ENCODE data around the gene UBXN2A.
"Not testable (repeated sequence)": the region's sequence is repeated elsewhere in the genome, so short reads cannot be mapped to it uniquely, and the experiment has no call there.

UBXN2A gene

GRCh38 chr2:24011250-24012104 is 71.2 kb downstream of the UBXN2A start:
- no peak for DNase-seq (ENCODE audit: low read depth in 2 of 2)

DNA sequence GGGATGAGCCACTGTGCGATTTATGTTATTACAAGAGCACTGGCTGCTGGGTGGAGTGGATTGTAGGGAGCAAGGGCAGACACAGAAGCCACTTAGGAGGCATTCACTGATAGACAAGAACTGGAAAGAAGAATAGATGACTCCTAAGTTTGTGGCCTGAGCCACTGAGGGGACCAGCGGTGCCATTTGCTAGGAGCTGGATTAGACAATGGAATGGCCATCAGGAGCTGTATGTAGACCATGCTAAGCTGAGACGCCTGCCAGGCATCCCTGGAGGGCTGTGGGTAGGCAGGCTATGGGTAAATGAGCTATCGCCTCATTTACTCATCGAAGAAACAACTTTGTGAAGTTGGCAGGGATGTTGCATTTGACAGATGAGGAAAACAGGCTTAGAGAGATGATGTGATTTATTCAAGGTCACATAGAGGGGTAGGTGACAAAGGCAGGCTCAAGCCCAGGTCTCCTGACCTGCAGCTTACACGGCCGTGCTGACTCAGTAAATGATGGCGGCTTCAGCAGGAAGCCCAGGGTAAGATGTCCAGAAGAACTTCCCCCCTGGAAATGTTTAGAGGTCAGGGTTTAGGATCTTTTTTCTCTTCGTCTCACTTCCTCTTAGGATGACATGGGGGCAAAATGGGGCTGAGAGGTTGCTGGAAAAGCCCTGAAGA is 72.4 kb downstream of the UBXN2A start:
- no peak for DNase-seq (ENCODE audit: low read depth in 2 of 2)

DNA sequence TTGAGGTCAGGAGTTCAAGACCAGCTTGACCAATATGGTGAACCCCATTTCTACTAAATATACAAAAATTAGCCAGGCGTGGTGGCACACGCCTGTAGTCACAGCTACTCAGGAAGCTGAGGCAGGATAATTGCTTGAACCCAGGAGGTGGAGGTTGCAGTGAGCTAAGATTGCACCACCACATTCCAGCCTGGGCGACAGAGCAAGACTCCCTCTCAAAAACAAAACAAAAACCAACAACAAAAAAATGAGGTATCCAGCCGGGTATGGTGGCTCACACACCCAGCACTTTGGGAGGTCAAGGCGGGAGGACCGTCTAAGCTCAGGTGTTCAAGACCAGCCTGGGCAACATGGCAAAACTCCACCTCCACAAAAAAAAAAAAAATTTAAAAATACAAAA is 74.6 kb downstream of the UBXN2A start:
- not testable (repeated sequence) for DNase-seq (ENCODE audit: low read depth in 2 of 2)

GRCh38 chr2:24015562-24016375 is 75.5 kb downstream of the UBXN2A start:
- DNase-seq (ENCODE audit: low read depth in 2 of 2), result no peak

DNA sequence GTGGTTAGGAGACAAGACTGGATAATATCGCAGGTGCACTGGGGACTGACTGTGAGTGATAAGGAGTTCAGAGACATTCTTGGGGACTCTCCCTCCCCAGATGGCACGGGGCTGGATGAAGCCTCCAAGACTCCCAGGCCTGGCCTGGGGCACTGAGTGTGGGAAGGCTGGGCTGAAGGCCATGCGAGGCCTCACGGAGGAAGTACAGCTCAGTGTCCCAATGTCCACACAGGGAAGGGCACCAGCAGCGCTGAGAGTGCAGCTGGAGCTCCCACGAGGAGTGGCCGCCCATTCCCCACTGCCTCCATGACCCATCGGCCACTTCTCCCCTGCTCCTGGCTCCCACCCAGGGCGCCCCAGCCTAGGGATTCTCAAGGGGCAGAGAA is 76.1 kb downstream of the UBXN2A start:
- no peak for DNase-seq (ENCODE audit: low read depth in 2 of 2)

DNA sequence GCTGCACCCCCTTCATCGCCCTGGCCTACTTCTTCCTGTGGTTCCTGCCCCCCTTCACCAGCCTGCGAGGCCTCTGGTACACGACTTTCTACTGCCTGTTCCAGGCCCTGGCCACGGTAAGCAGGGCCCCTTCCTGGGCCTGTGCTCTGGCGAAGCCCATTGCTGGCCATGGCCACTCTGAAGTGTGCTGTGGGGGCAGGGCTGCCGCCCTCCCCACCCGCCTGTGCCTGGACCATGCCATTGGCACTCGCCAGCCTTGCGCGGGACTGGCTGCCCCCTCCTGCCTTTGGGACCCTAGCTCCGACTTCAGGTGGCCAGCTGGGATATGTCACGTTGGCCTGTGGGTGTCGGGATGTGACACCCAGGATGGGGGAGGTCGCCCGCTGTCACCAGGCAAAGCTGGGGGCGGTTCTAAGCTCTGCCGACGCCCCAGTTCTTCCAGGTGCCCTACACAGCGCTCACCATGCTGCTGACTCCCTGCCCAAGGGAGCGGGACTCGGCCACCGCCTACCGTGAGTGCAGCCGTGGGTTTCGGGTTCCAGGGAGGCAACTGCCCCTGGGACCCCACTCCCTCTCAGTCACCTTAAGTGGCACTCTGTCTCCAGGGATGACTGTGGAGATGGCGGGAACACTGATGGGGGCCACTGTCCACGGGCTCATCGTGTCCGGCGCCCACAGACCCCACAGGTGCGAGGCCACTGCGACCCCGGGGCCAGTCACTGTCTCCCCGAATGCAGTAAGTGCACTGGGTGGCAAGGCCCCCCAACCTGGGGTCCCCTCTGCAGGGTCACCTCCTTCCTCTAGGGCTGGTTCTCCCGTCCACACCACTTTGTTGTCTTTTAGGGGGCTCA is 76.8 kb downstream of the UBXN2A start:
- DNase-seq (ENCODE audit: low read depth in 2 of 2), result no peak

GRCh38 chr2:24017711-24018110 is 77.4 kb downstream of the UBXN2A start:
- no peak for DNase-seq (ENCODE audit: low read depth in 2 of 2)

GRCh38 chr2:24018241-24018640 is 78.0 kb downstream of the UBXN2A start:
- DNase-seq (ENCODE audit: low read depth in 2 of 2), result no peak

- DNase-seq (ENCODE audit: low read depth in 2 of 2), result no peak
Observed at GRCh38 chr2:24019729-24020128, 79.5 kb downstream of the UBXN2A start.

DNA sequence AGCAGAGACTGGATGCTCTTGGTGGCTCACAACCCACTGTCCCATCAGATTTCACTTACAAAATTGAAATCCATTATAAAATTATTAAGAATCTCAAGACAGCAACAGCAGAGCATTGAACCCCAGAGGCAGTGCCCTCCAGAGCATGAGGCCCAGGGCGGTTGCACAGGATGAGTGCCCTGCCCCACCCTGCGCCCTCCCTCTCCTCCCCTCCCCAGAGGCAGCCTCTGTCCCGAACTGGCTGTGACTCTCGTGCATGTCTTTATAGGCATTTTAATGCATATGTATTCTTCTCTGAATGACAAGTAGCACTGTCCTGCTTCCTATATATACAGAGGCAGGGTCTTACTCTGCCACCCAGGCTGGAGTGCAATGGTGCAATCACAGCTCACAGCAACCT is 80.0 kb downstream of the UBXN2A start:
- no peak for DNase-seq (ENCODE audit: low read depth in 2 of 2)

DNA sequence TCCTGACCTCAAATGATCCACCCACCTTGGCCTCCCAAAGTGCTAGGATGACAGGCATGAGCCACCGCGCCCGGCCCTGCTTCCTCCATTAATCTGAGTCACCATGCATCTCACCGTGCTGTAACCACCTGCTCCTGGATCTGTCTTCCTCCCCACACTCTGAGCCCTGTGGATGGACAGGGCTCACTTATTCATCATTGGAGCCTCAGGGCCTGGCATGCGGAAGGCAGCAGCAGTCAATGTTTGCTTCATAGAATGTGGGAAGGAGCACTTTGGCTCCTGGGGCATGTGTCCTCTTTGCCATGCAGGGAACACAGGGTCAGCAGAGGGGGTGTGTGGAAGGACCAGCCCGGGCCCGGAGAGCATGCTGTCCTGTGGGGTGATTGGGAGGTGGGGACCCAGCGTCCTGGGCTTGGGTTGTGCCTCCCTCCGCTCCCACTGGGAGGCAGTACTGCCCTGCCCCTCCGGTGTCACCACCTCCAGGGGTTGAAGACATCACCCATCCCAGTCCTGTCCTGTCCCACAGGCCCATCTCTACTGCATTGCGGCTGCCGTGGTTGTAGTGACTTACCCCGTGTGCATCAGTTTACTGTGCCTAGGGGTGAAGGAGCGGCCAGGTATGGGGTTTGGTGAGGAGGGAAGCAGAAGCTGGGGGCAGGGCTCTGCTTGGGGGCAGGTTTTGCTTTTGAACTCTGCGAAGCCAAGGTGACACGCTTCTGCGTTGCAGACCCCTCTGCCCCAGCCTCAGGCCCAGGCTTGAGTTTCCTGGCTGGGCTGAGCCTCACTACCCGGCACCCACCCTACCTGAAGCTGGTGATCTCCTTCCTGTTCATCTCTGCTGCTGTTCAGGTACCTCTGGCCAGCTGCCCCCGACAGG is 81.1 kb downstream of the UBXN2A start:
- peak in 1 of 2 donors; percentile 14 for DNase-seq (ENCODE audit: low read depth in 2 of 2)

GRCh38 chr2:24022324-24022974 is 82.2 kb downstream of the UBXN2A start:
- no peak for DNase-seq (ENCODE audit: low read depth in 2 of 2)

DNA sequence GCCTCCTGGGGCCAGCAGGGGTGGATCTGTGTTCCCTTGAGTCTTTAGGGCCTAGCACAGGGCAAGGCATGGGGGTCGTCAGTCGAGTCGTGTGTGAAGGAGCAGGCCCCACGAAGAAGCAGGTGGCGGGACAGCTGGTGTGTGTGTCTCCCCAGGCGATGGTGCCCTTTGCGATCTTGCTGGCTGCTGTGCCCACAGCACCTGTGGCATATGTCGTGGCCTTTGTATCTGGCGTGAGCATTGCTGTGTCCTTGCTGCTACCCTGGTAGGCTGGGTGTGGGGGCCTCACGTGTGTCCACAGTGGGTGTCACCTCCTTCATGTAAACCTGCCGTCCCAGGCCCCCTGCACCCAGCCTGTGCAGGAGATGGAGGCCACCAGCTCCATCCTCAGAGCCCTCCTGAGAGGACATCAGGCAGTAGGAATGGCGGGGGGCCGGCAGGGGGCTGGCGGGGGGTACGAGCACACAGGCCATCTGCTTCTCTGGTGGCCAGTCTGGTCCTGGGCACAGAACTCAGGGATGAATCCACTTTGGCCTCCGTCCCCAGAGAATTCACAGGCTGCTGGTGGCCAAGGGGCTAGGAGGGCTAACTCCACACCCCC is 82.8 kb downstream of the UBXN2A start:
- no peak for DNase-seq (ENCODE audit: low read depth in 2 of 2)

DNA sequence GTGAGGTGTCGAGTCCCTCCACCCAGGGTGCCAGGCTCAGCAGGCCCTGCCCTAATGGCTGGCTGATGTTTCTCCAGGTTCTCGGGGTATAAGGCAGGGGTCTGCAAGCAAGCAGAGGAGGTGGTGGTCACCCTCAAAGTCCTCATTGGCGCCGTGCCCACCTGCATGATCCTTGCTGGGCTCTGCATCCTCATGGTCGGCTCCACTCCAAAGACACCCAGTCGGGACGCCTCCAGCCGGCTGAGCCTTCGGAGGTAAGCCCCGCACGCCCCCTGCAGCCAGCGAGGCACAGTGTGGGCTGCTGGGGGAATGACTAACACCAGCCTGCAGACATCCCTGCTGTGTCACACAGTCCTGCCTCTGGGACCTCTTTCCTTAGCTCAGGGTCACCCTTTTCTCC is 83.8 kb downstream of the UBXN2A start:
- DNase-seq (ENCODE audit: low read depth in 2 of 2), result no peak

DNA sequence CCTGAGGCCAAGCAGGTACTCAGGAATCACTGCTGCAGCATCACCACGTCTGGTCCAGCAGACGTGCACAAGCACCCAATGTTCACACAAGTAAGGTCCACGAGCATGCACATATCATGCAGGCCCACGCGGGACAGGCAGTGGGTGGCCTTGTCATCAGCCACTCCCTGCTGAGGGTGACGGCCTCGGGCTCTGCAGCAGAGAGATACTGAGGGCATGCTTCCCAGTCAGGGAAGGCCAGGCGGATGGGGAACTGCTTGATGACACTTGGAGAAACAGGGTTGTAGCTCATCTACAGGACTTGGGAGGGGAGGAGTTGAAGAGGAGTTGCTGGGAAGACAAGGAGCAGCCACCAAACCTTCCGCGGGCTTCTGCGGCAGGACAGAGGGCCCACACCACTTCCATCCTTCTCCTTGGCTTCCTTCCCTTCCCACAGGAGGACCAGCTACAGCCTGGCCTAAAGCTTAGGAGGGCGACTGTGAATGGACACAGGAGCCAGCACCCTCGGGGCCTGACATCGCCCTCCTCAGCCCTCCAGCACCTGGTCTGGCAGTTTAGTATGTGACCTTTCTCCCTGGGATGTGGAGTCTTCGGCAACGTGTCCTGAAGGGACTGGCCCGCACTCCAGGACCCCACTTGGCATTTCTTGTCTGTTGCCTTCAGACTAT is 84.9 kb downstream of the UBXN2A start:
- no peak for DNase-seq (ENCODE audit: low read depth in 2 of 2)

GRCh38 chr2:24026233-24026632 is 86.0 kb downstream of the UBXN2A start:
- no peak for DNase-seq (ENCODE audit: low read depth in 2 of 2)

DNA sequence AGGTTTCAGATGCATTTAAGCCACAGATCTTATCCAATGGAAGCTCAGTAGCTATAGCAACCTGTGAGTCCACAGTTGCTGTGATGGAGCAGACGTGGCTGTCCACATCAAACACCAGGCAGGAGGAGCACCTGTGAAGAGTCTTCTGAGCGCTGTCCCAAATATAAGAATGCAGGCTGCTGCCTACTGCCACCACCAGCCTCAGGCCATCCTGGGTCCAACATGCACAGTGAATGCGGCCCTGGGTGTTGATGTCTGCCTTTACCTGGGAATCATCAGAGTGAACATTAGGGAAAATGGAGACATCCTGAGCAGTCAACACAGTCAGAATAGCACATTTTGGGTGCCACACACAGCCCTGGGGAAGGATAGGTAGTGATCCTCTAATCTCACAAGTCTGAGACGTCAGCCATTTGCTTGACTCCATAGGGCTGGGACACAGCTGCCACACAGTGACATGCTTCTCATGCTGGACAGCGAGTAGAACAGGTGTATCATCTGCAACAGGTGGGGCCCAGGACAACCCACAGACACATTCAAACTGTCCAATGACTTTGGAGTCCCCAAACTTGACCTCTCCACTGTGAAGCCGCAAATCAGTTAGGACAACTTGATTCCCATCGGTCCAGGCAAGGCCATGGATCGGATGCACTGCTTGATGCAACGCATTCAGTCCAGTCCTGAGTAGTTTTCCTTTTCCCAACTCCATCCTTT is 98.7 kb downstream of the UBXN2A start:
- DNase-seq (ENCODE audit: low read depth in 2 of 2), result no peak

GRCh38 chr2:24040511-24040910 is 100.2 kb downstream of the UBXN2A start:
- DNase-seq (ENCODE audit: low read depth in 2 of 2), result no peak

Data from stimulated activated CD8-positive, alpha-beta memory T cell treated with anti-CD3 and anti-CD28 coated beads, Interleukin-15, amount 100 ng/mL, for 48 hours (primary cell).